HG02981 (cell line): ENCODE measurements around the gene AMMECR1.

Experiments used
- ATAC-seq: cut with Tn5 transposase; IDR thresholded peaks from one replicate; pipeline ENCODE4 v1.9.1; 2021; ENCODE audit warnings: mild to moderate bottlenecking, moderate library complexity; ENCODE audit not compliant: unreplicated experiment

AMMECR1 gene

DNA sequence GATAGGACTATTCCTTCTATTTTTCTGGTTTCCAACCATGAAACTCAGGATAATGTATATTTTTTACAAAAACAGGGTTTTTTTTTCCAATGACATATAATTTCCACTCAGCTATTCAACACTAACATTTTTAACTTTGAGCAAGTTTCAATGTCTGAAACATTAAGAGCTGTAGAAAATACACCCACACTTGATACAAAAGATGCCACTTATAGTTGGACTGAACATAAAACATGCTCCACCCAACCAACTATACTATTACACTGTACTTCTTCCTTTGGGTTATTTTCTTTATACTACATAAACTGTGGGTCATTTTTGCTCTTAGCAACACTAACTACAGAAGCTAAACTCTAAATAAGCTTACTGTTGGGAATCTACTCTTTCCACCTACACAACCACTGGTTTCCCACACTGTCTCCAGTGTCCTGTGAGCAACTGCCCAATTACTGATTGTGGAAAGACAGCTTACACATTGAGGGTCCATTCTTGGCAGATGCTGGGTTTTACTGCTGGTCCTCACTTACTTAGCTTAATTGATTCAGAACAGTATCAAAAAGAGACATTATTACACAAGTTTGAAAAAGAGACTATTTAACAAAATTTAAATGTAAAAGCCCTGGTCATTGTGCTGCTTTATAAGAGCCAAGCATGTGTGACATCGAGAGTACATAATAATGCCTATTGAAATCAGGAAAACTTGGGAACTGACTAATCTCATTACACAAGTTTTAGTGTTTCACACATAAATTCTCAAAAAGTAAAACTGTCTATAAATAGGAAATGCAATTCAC, 6.3 kb downstream of the AMMECR1 start:
- no peak for ATAC-seq

DNA sequence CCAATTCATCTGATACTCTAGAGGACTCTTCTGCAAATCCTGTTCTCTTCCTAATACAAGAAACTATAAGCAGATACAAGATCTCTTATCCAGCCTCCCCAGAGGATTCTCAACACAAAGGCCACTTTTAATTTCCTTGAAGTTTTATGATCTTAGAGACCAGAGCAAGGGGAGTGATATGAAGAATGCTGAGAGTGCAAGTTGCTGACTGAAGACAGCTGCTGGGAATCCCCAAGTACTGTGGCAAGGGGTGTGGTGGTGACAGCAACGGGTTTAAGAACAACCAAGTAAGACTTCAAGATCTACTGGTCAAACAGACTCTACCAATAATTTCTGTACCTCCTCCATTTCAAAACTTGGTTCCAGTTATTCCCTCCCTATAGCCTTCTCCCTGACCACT, 7.0 kb downstream of the AMMECR1 start:
- peak; percentile 87 for ATAC-seq

DNA sequence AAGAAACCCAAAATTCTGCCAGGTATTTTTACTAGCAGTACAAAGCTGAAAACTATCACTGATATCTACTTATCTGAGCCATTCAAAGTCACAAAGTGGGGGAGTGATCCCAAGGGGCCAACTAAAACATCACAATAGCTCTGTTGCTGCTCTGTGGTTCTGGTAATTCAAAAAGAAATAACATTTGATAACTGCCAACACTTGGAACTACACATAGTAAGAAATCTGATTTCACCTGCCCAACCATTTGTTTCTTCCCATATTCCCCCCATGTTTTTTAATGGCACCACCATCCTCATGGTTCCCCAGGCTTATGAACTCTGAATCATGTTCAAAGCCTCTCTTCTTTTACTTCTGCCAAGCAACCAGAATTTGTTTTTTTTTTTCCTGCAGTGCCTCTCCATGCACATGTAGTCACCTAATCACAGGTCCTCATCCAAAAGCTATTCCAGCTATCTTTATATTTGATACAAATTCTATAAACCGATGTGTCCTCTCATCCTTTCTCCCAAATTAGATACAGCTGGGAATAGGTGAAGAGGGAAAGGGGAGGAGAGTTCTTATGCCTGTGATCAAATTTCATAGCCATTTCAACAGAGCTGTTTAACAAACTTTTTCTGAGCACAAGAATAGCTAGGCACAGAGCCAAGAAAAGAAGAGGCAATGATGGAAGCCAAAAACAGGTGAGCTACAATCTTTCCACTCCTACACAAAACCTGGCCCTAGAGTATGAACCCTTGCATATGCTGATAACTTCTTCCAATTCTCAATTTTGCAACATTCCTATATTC, 7.7 kb downstream of the AMMECR1 start:
- ATAC-seq: no peak

DNA sequence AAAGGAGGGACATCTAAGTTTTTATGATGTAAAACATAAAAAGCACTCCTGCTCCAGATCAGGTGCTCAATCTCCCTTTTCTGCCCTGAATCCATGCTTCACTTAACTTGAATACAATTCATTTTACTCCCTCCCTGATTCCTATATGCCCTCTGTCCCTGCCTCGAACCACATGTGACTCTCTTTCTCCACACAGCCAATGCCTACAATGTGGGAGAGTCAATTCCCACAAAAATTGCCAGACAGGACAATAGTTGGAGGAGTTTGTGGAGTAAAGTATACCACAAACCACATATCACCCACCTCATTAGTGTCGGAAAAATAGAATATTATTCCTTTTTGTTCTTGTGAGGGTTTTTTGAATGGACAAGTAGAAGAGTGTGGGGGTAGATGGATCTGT, 9.7 kb downstream of the AMMECR1 start:
- no peak for ATAC-seq

DNA sequence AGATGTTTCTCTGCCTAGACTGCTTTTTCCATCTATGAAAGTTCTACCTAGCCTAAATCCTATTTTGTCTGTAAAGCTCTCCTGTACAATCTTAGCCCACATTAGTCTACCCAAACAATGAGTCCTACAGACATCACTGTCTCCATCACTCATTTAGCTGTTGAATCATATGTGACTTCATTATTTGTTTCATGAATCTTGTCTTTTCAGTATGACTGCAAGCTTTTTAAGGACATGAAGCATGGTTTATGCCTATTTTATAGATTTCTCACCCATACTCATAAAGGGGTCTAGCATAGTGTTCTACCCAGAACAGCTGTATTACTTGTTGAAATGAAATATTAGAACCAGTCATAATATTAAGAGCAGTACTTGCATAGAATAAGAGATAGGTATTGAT, 13.0 kb downstream of the AMMECR1 start:
- ATAC-seq: no peak

DNA sequence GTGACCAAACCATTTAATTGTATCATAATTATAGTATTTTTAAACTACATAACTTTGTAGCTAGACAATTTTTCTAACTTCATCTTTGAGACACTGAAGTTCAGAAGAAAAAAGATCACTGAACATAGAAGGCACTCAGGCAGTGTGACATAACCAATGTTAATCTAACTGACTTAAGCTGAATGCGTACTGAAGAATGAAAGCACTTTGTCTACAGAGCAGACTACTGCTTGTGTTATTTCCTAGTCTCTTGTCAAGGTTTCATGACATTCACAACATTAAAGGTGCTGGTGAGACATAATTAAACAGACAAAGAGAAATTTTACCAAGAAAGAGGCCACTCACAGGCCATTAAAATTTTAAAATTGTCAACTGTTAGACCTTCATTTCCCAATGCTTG, 13.5 kb downstream of the AMMECR1 start:
- no peak for ATAC-seq

DNA sequence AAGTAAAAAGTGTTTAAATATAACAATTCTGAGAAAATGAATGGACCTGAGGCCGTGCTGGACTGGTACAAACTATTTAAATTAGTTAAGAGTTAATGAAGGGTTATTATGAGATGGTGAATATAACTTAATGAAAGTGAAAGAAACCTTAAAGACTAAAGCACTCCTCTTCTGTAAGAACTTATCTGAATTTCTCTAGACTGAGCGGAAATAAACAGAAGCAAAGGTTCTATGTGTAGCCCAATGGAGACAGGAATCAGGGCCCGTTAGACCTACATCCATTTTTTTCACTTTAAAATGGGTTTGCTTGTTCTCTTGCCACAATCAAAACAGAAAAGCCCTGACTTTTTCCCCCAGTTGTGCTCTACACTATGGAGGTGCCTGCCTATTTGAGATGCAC, 14.9 kb downstream of the AMMECR1 start:
- ATAC-seq: no peak

DNA sequence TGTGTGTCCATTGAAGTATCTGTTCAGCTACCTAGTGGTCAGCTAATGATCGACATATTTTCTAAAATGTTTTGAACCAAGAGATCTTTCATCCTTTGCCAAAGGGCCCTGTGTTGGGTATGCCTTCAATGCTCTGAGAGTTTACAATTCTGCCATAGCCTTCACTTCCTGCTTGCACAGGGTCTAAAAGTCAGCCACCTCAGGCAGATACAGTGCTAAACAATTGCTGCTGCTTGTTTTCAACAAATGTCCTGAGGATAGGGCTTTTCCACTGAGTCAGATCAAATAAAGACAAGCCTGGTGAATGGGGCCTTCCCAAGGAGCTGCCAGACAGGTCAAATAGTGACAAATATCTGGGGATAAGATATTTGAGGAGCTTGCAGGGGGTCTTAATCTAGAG, 16.7 kb downstream of the AMMECR1 start:
- ATAC-seq: no peak

DNA sequence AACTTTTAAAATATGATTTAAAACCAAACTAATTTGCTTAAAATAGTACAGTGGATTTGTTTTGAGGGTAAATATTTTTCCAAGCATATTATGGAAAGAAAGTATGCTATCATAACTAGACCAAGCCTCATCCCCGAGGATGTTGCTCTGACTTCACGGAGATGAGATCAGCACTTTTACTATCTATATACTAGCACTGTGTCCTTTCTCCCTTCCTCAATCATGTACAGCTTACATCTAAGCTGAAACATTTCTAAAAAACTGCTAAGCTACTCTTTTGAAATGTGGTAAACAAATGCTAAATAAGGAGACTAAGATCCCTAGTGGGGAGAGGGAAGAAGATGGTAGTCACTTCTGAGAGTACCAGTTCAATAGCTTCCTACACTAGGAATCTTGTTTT, 23.8 kb downstream of the AMMECR1 start:
- no peak for ATAC-seq

DNA sequence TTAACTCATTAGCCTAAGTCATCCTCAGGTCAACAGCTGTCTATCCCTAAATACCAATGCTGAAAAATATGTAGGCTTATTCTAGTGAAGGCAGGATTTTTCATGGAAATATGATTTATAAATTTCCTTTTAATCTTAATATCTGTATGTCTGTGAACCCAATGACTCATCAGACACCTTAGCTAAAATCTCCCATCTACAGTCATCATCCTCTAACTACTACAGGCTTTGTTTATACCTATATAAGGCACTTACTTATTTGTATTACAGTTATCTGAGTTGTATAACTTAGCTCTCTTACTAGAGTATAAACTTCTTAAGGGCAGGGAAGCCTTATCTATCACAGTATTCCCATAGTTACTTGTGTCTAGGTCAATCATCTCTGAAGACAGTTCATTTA, 24.2 kb downstream of the AMMECR1 start:
- no peak for ATAC-seq

DNA sequence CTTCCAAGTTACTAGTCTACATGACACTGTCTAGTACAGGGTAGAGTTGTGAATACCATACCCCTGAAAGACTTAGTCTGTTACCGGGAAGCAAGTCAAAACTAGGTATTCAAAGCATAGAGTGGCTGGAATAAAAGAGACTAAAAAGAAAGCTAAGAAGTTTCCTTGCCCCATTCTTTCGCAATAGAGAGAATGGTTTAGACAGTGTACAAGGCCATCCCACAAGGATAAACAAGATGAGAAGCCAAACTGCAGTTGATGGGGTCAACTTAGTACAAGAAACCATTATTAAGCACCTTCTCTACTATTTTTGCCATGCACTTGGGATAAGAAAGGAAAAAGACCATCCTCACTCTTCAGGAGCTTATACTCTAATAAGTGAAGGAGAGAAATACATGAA, 30.3 kb downstream of the AMMECR1 start:
- no peak for ATAC-seq

DNA sequence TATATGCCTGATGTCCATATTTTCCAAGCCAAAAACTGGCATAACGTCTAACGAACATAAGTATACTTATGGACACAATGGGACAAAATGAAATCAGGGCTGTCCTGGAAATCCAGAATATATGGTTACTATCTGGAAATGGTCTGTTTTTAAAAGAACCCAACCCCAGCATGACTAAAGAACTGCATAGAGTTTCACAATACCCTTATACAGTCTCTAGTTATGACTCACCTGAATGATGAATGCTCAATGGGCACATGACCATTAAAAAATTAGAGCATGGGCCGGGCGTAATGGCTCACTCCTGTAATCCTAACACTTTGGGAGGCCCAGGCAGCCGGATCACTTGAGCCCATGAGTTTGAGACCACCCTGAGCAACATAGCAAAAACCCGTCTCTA, 31.8 kb downstream of the AMMECR1 start:
- ATAC-seq: no peak

DNA sequence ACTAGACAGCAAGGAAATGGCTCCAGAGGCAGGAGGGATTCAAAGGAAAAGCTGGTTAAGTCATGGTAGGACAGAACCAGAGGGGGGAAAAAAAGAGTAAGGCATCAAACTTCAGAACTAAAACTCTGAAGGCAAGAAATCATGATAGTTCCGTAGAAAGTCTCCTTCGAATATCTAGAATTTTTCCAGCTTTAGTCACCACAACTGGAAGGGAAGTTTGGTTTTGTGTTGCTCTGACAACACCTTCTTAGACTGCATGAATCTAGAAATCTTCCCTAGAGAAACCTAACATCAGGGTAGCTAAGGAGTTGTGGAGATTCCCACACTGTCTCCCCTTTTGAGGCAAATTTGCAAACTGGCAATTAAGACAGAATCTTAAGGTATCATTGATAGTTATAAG, 33.7 kb downstream of the AMMECR1 start:
- no peak for ATAC-seq

DNA sequence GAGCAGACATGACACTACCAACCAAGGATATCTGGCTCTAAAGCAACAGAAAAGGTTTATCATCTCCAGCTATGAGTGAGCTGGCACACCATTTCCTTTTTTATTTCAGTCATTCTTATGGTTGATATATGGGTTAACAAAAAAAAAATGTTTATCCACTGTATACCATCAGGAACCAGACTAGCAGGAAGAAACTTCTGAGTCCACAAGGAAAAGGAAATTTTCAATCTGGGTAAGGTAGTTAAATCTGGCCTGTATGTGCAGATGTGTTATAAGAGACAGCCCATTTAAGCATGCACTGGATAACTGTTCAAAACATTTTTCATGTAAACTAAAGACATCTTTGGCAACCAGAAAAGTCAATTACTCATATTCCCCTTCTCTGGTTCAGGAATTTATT, 35.0 kb downstream of the AMMECR1 start:
- ATAC-seq: no peak

DNA sequence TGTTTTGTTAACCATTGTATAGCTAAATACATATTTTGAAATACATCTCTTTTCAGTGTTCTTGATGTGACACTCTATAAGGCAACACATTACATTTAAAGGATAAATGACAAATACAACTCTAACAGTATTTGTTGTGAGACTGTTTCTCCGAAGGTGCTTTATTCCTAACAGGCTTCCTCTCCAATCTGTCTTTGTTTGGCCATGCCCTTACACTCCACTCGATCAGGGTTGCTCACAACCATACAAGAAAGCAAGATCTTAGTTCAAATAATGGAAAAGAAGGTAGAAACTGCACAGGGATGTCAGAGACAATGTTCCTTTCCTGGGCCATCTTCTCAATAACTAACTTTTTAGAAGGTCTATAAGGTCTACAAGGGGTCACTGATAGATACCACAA, 36.5 kb downstream of the AMMECR1 start:
- ATAC-seq: no peak

DNA sequence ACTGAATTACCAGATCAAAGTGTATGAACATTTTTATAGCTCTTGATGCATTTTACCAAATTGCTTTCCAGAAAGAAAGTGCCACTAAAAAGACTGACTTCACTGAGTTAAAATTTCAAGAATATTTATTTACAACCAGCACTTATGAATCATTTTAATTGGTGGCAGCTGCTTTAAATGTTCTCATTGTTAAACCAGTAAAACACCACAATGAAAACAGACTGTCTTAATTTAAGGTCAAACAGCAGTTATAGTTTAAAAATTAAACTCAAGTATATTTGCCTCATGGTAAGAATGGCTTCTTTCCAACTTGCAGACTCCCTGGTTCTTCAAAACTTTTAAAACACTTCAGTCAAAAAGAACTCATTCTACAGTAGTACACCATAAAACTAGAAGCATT, 36.9 kb downstream of the AMMECR1 start:
- no peak for ATAC-seq

DNA sequence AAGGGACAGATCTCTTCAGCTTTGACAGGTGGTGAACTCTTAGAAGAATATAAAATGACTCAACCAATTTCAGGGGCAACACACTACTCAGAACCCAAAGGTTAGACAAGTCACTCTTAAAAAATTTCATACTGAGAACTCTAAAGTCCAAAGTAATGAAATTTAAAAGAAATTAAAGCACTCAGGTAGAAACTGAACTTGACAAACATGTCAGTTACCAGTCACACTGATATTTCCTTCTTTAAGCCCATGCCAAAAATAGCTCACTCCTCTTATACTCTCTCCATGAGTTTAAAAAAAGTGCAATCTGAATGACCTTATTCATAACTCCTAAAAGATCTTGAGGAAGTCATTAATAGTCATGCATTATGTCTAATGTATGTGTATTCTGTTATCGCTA, 40.3 kb downstream of the AMMECR1 start:
- no peak for ATAC-seq

DNA sequence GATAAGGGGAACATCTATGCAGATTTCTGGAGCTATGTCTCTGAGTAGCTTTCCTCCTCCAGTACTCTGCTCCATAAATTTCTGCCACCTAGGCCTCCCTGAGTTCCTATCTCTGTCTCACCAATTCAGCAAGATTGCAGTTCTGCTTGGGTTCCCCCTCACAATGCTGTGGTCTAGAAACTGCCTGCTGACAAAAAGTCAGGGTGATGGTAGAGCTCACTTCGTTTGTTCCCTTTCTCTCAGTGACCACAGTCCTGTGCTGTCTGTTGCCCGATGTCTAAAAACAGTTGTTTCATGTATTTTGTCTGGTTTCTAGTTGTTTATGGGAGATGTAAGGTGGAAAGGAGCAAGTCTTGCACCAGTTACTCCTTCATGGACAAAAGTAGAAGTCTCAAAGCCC, 41.1 kb downstream of the AMMECR1 start:
- ATAC-seq: peak; percentile 93

DNA sequence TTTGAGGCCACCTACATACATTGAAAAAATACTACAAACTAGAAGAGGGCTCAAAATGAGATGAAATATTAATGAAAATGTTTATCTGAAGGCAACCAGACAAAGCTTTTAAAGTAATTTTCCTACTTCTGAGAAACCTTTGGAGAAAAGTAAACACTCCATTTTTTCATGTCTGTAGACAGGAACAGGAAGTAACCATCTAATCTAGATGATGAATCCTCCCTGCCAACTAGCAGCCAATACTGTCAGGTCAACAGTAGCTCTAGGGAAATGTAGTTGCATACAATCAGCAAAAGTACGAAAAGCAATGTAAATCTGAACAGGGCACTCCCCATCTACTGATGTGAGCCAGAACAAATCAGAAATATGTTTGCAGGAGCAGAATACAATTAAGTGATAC, 49.0 kb downstream of the AMMECR1 start:
- no peak for ATAC-seq

DNA sequence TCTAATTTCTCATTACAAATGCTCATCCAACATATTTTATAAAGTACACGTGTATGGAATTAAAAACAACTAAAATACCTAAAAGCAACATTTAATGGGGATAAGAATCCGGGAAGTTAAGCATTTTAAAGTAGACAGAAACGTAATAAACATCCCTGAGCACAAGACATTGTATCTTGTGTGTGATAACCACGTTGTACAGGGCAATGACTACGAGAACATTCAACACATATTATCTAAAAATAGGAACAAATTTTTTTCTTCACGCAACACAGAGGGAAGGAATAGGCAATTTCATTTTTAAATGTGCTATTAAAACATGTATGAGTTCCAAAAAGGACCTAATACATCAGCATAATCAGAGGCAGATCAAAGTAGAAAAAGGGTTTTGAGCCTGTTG, 49.5 kb downstream of the AMMECR1 start:
- no peak for ATAC-seq

DNA sequence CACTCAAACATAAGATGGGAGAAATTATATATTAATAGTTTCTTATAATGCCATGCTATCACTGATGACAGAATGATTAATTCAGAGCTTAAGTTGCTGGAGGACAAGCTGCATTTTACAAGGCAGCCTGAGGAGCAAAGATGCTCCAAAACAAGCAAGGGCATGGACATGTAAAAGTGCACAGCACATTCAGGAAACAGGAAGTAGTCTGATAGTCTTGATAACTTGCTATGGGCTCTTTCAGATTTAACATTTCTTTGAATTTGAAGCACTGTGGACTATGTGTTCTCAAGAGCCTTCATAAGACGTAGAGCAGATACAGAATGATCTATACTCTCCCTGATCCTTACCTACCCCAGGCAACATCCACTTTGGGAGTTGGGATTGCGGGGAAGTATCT, 50.0 kb downstream of the AMMECR1 start:
- ATAC-seq: no peak

DNA sequence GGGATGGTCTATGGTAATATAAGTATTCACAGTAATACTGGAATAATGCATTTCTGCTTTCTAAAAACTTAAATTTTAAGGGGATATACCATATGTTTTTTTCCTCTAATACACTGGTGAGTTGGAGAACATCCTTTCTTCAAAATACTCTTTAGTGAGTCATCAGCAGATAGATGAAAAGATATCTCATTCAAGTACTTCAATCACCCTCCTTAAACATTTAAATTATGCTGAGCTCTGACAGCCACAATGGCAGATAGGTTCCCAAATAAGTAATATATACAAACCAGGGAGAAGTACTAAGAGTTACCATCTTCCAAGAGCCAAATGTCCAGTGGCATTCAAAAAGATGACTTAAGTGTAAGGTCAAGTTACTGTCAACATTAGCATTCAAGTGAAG, 52.2 kb downstream of the AMMECR1 start:
- no peak for ATAC-seq

DNA sequence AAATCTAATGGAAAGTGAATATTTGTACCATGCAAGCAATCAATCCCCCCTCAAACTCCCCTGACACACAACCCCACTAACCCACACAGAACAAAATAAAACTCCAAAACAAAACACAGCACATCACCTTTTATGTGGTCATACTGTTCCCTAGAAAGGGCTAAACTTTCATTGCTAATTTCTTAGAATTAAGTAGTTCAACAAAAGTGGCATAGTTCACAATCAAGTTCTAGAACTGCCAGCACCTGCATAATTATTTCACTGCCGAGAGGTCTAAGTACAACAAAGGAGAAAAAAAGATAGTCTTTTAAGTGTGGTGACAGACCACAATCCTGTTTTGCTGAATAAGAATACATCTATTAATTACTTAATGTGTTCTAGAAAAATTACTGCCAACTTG, 58.8 kb downstream of the AMMECR1 start:
- ATAC-seq: no peak
